GM23338 (cell line): Measurements from ENCODE around the gene CTSW. TPM values are rescaled to one million over a fixed set of nuclear protein-coding genes. Genes with fewer than 3 reads are reported as not detected.

Experiments used
- CREB1 ChIP-seq: fragments of 250-450 bp; sonication (Bioruptor Pico); IDR thresholded peaks from 2 replicates; pipeline ENCODE4 v1.5.0; 2020; ENCODE audit warnings: low read depth, mild to moderate bottlenecking, moderate library complexity
- EZH2 ChIP-seq: fragments of 200-600 bp; sonication (generic); IDR thresholded peaks from one replicate; pipeline ENCODE4 v1.8.0; 2017; ENCODE audit warnings: antibody characterized with exemption, mild to moderate bottlenecking, low read depth; ENCODE audit not compliant: unreplicated experiment
- EZH2phosphoT487 ChIP-seq: fragments of 200-600 bp; sonication (generic); IDR thresholded peaks from one replicate; pipeline ENCODE4 v1.8.1; 2018; ENCODE audit warnings: antibody characterized with exemption; ENCODE audit not compliant: unreplicated experiment
- JUNB ChIP-seq: IDR thresholded peaks from one replicate; pipeline ENCODE4 v1.6.1; 2016; ENCODE audit warnings: antibody characterized with exemption; ENCODE audit not compliant: unreplicated experiment
- ZNF331 ChIP-seq: fragments of 250-450 bp; sonication (Bioruptor Pico); IDR thresholded peaks from 2 replicates; pipeline ENCODE4 v1.5.0; 2020; ENCODE audit warnings: low read depth, mild to moderate bottlenecking, moderate library complexity
- ZNF462 ChIP-seq: fragments of 250-450 bp; sonication (Bioruptor Pico); IDR thresholded peaks from 2 replicates; pipeline ENCODE4 v1.5.0; 2020; ENCODE audit warnings: mild to moderate bottlenecking, moderate library complexity
- polyA plus RNA-seq: library from polyadenylated mRNA; unstranded; fragments of >200 nt; fragmentation: Nextera tagmentation; extraction: Ambion mirVana; gene quantifications from 2 replicates; pipeline ENCODE4 v1.2.1, GENCODE V29; 2016
- total RNA-seq: library from RNA; depleted of rRNA; stranded (reverse); fragments of >200 nt; shearing (Covaris generic); gene quantifications from 2 replicates; pipeline ENCODE4 v1.2.3, GENCODE V29; 2014
- TF ChIP-seq, protein P1 (sequence below): IDR thresholded peaks from 2 replicates; pipeline ENCODE4 v1.6.1; 2016; ENCODE audit warnings: antibody characterized with exemption

The CTSW gene
- total and polyA plus RNA-seq, 2 experiments from 2014 or later: not detected

GRCh38 chr11:65899356-65900124 lies 19.9 kb downstream of the CTSW start (continued):
- TF ChIP-seq, protein P1, sequence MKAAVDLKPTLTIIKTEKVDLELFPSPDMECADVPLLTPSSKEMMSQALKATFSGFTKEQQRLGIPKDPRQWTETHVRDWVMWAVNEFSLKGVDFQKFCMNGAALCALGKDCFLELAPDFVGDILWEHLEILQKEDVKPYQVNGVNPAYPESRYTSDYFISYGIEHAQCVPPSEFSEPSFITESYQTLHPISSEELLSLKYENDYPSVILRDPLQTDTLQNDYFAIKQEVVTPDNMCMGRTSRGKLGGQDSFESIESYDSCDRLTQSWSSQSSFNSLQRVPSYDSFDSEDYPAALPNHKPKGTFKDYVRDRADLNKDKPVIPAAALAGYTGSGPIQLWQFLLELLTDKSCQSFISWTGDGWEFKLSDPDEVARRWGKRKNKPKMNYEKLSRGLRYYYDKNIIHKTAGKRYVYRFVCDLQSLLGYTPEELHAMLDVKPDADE: 0 out of 2 replicates have a peak, but pooled peaks have one; percentile 29
- TF ChIP-seq EZH2phosphoT487: no peak
- no peak for TF ChIP-seq JUNB
- peak; percentile 65 for TF ChIP-seq EZH2
- no peak for TF ChIP-seq CREB1 (CRISPR knock-in tag)
- no peak for TF ChIP-seq ZNF331 (CRISPR knock-in tag)
- TF ChIP-seq ZNF462 (CRISPR knock-in tag): no peak
